ENCODE measurements around the gene GSTA3. TPM values are rescaled to one million over a fixed set of nuclear protein-coding genes. Genes with fewer than 3 reads are reported as not detected.
A peak's percentile ranks its signal among the peaks of the same experiment; 100 is the strongest.

The GSTA3 gene
- total RNA-seq, 3 donors from 2014 or later, result not detected

DNA sequence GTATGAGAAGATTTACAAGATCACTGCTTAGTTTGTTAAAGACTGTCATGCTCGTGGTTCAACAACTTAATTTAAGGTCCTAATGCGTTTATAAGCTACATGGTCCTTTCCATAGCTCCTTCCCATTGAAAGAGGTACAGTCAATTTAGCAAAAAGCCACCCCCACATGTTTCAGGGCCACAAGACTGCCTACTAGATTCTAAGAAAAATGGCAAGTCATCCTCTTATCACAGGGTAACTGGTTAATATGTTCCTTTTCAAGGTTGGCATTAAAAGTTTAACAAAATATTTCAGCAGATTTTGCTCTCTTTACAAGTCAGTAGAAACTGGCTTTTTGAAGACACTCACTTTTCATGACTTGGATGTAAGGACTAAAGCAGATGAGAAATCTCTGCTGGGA lies 15.7 kb downstream of the GSTA3 start:
- no peaks in the 10 kb centered on the region for H3K9me3 ChIP-seq
- no peak overlapping the region for H3K27ac ChIP-seq
- DNase-seq (ENCODE audit: low spot score in 2 of 2), result no peak
- no peak overlapping the region for H3K4me3 ChIP-seq
- no peaks in the 10 kb centered on the region for H3K36me3 ChIP-seq
- no peaks in the 10 kb centered on the region for H3K4me1 ChIP-seq
- intact Hi-C loops (cut with DNase I; ENCODE audit: low total_unique reads), result no loop called here
- TF ChIP-seq POLR2A (IDR thresholded peaks at IDR 0.05) (no peak), POLR2AphosphoS5 (IDR thresholded peaks at IDR 0.05) (no peak)
- TF ChIP-seq, protein P1, sequence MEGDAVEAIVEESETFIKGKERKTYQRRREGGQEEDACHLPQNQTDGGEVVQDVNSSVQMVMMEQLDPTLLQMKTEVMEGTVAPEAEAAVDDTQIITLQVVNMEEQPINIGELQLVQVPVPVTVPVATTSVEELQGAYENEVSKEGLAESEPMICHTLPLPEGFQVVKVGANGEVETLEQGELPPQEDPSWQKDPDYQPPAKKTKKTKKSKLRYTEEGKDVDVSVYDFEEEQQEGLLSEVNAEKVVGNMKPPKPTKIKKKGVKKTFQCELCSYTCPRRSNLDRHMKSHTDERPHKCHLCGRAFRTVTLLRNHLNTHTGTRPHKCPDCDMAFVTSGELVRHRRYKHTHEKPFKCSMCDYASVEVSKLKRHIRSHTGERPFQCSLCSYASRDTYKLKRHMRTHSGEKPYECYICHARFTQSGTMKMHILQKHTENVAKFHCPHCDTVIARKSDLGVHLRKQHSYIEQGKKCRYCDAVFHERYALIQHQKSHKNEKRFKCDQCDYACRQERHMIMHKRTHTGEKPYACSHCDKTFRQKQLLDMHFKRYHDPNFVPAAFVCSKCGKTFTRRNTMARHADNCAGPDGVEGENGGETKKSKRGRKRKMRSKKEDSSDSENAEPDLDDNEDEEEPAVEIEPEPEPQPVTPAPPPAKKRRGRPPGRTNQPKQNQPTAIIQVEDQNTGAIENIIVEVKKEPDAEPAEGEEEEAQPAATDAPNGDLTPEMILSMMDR (IDR thresholded peaks at IDR 0.05), result no peak
- no peaks in the 10 kb centered on the region for H3K27me3 ChIP-seq

DNA sequence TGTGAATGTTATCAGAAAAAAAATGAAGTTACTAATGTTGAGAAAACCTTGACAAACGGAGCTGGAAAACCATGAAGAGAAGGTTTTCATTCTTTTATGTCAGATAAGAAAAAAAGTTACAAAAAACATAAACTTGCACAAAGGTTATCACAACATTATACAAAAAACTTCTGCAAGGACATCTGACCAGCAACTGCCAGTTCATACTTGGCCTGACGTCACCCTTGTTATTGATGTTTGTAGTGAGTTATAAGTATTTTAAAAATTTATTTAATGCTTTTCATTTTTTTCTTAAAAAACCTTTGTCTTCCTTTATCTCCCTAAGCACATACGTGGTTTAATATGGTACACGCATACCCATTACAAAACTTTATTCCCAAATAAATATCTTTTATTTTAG lies 16.3 kb downstream of the GSTA3 start:
- Histone ChIP-seq H3K4me3 (no peak overlapping the region), H3K4me1 (no peaks in the 10 kb centered on the region), H3K27me3 (no peaks in the 10 kb centered on the region), H3K27ac (no peak overlapping the region), H3K9me3 (no peaks in the 10 kb centered on the region), H3K36me3 (no peaks in the 10 kb centered on the region)
- intact Hi-C loops (cut with DNase I; ENCODE audit: low total_unique reads), result no loop called here
- TF ChIP-seq, protein P1 (IDR thresholded peaks at IDR 0.05), result no peak
- TF ChIP-seq POLR2AphosphoS5 (IDR thresholded peaks at IDR 0.05) (no peak), POLR2A (IDR thresholded peaks at IDR 0.05) (no peak)
- DNase-seq (ENCODE audit: low spot score in 2 of 2), result no peak

DNA sequence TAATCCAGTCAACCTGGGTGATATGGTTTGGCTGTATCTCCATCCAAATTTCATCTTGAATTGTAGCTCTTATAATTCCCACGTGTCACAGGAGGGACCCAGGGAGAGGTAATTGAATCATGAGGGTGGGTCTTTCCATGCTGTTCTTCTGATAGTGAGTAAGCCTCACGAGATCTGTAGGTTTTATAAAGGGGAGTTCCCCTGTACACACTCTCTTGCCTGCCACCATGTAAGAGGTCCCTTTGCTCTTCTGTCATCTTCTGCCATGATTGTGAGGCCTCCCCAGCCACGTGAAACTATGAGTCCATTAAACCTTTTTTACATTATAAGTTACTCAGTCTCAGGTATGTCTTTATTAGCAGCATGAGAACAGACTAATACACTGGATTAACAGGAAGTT lies 19.5 kb downstream of the GSTA3 start:
- TF ChIP-seq POLR2A (IDR thresholded peaks at IDR 0.05) (no peak), POLR2AphosphoS5 (IDR thresholded peaks at IDR 0.05) (no peak)
- TF ChIP-seq, protein P1 (IDR thresholded peaks at IDR 0.05), result no peak
- Histone ChIP-seq H3K27ac (no peak overlapping the region), H3K4me1 (no peaks in the 10 kb centered on the region), H3K9me3 (no peaks in the 10 kb centered on the region), H3K27me3 (no peaks in the 10 kb centered on the region), H3K4me3 (no peak overlapping the region), H3K36me3 (no peaks in the 10 kb centered on the region)
- intact Hi-C loops (cut with DNase I; ENCODE audit: low total_unique reads), result no loop called here
- no peak for DNase-seq (ENCODE audit: low spot score in 2 of 2)

DNA sequence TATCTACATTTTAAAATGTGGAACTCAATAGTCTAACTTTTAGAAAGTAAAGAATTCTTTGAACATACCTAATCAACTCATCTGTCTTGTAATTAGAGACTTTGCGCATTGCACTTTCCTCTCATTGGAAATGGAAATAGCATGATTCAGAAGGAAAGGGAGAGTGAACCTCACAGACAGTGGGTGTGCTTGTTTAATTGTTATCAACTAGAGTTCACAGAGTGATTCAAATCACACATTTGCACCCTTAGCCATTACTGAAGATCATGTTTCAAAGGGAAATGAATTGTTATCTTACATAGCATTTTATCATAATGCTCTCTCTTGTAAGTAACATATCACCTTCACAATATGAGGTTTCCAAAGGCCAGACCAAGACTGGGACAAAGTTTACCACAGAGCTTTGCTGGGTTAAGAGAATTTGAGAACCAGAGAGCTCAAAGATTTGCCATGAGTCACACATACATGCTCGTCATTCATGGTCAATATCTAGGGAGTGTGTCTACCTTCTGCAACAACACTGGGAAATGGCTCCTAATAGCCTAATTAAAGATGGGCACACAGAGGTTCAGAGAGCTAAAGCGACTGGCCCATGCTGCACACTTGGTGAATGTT lies 21.5 kb downstream of the GSTA3 start:
- Histone ChIP-seq H3K9me3 (no peaks in the 10 kb centered on the region), H3K36me3 (no peaks in the 10 kb centered on the region), H3K4me1 (no peaks in the 10 kb centered on the region), H3K4me3 (no peak overlapping the region), H3K27me3 (no peaks in the 10 kb centered on the region), H3K27ac (no peak overlapping the region)
- DNase-seq (ENCODE audit: low spot score in 2 of 2), result no peak
- intact Hi-C loops (cut with DNase I; ENCODE audit: low total_unique reads), result loop anchor here (5.0 kb wide), 1 partner anchor 439 kb away; no protein-coding TSS in a partner anchor
- TF ChIP-seq, protein P1 (IDR thresholded peaks at IDR 0.05), result no peak
- TF ChIP-seq POLR2A (IDR thresholded peaks at IDR 0.05) (no peak), POLR2AphosphoS5 (IDR thresholded peaks at IDR 0.05) (no peak)

DNA sequence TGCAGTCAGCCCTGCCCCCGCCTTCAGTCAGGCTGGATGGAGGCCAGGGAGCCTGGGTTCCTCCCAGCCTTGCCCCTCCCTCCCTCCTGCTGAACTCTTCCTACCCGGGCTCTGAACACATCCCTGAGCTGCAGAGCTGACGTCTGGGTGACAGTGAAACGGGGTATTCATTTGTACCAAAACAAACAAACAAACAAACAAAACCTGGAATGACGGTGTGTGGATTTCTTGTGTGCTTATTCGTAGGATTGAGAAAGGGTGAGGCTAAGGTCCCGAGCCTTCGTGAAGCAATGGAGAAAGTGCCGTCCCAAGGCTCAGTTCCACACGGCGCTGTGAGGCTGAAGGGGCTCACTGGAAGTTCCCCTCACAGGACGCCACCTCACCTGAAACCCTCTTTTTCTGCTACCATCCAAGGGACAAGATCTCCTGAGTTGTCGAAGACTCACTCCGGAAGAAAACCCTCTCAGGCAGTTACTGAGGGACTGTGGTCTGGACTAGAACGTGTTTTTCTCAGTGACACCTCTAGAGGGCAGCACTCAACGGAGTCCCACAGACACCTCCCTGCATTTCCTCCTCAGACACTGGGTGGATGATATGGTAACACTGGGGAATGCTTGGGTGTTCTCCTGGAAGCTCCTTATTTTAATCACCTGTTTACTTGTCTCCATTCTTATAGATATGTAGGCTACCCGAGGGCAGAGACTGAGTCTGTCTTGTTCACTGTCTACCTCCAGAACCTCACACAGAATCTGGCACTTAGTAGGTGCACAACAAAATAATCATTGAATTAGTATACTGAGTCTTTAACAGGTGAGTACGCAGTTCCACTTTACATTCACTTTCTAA lies 27.3 kb downstream of the GSTA3 start:
- intact Hi-C loops (cut with DNase I; ENCODE audit: low total_unique reads), result no loop called here
- DNase-seq (ENCODE audit: low spot score in 2 of 2), result peak; percentile 56 to 60
- Histone ChIP-seq H3K4me3 (peak overlapping the region; percentile 49 to 68 (median 53)), H3K36me3 (no peaks in the 10 kb centered on the region), H3K9me3 (no peaks in the 10 kb centered on the region), H3K4me1 (no peaks in the 10 kb centered on the region), H3K27me3 (no peaks in the 10 kb centered on the region), H3K27ac (peak overlapping the region; percentile 77 to 83)
- TF ChIP-seq POLR2A (IDR thresholded peaks at IDR 0.05), result no peak
- TF ChIP-seq, protein P1 (IDR thresholded peaks at IDR 0.05), result peak; percentile 68 to 75 (median 73)
- peak in 1 of 3 donors; percentile 35 for TF ChIP-seq POLR2AphosphoS5 (IDR thresholded peaks at IDR 0.05)
